MV-4-11 (cell line): ENCODE results near the gene PRKCE.
A peak's percentile ranks its signal among the peaks of the same experiment; 100 is the strongest.

Source experiments
- DNase-seq: peaks from one replicate; lab custom pipeline; 2025; lab: John Stamatoyannopoulos, UW

PRKCE gene

DNA sequence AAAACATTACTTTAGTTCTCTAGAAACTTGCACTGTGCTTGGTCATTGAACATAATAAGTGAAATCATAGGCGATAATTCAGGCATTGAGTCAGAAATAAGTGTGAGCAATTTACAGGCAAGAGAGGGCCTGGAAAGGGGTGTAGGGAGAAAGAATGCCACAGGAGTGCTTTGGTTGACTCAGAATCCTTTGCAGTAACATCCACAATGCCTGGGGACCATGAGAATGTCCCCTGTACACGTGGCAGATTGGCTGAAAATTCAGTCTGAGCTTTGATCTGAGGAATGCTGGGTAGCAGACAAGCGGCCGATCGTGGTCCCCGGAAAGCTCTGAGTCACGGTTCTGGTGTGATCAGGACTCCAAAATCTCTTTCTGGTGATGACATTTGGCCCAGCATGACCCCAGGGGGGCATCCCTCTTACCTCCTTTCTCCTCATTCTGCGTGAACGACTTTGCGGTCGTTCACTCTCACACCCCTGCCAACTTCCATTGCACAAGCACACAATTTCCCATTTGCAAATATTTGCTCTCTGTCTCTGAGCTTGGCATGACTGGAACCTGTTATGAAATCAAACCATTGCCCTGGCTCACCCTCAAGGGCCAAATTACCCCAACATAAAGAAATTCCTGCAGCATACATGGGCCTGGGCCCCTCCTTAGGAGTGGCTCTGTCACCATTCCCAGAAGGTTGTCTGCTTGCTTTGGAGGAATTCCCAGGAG is 340.7 kb downstream of the PRKCE start:
- DNase-seq, result no peak

DNA sequence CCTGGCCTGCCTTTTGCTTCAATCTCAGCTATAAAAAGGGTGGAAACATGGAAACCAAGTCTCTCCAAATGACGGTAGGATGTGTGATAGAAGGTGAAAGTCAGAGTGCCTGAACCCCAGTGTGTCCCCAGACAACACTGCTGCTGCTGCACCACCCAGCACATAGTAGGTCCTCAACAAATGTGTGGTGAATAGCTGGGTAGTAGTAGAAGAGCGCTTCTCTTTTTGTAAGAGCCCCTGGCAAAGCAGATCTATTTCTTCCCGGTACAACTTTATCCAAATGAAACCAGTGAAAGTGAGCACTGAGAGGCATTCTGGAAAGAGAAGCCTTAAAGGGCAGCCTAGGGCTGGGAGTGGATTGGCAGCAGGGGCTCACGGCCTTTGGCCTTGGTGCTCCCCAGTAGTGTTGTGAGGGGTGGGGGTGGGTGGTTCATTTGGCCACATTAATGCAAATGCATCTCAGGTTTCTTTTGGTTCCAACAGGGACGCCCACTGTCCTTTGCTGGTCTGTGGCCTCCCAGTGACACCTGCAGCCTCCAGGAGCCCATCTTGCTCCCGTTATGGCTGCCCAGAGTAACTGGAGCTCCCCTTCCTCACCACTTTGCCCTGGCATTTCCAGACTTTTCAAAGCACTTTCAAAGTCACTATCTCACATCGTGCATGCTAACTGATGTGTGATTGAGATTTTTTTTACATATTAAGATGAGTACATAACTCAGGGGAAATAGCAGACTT is 341.4 kb downstream of the PRKCE start:
- DNase-seq, result no peak

DNA sequence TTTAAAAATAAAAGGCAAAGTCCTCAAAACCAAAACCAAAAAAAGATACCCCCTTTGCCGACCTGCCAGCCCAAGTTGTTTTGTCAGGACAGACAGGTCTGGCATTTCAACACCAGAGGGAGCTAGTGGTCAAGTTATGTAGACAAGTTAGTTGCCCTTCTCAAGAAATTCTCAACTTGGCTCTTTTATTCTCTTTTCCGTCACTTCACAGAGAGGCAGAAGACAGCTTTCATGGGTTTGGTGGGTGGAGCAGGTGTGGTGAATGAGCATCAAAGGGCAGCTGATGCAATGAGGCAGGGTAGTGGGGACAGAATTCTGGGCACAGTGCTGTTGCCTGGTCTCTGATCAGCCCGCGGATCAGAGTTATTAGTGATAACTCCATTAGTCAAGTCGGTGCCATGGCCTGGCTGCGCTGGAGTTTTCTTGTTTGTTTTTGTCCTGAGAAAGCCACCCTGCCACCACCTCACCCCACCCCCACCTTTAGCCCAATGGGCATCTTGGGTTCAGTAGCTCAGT is 342.1 kb downstream of the PRKCE start:
- DNase-seq, result peak; percentile 54

GRCh38 chr2:45994060-45994459 is 342.6 kb downstream of the PRKCE start:
- DNase-seq, result no peak

GRCh38 chr2:46000660-46001059 is 349.2 kb downstream of the PRKCE start:
- no peak for DNase-seq

- DNase-seq, result no peak
These were observed 349.8 kb downstream of the PRKCE start for GRCh38 chr2:46001290-46001689.

DNA sequence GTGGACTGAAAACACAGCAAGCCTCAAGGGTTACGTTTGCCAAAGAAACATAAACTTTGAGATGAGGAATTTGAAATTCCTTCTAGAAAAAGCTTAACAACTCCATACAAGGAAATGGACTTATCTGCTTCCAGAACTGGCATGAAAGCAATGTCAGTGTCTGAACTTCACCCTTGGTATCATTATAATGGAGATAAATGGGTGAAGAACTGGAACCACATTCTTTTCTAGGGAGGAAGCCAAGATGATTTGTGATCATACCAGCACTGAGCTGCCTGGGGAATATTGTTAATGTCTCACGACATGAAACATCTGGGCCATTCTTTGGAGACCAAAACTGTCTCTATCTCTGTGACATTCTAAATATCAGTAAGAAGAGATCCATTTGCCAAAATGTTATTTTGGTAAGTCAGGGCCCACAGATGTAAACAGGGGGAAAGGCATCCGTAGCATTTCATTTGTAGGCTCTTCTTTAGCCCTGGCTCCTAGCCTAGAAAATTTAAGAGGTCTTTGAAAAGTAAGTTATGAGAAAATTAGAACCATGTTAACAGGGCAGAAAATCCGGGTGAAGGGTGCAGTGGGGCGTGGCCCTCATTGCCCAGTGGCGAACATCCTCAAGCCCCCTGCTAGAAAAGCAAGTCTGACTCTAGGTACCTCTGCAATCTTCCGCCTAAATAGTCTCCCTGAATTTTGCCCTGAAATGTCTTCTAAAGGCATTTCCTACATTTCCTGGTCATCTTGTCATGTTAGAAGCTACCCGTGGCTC is 350.4 kb downstream of the PRKCE start:
- no peak for DNase-seq

DNA sequence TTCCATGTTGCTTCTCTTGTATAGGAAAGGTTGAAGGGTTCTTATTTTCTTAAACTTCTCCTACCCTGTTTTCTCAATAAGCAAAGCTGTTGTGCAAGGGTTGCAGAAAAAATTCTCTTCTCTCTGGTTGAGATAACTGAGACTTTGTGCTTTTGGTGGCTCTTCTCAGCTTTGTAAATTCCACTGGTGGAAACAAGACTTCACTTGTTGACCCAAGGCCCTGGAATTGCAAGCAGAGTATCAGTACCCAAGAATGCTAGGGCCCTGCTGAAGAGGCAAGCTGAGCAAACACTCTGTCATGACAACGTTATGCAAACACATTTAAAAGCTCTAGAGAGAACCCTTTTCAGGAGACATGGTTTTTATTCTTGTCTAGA is 351.0 kb downstream of the PRKCE start:
- DNase-seq, result no peak

GRCh38 chr2:46002947-46003346 is 351.5 kb downstream of the PRKCE start:
- no peak for DNase-seq

DNA sequence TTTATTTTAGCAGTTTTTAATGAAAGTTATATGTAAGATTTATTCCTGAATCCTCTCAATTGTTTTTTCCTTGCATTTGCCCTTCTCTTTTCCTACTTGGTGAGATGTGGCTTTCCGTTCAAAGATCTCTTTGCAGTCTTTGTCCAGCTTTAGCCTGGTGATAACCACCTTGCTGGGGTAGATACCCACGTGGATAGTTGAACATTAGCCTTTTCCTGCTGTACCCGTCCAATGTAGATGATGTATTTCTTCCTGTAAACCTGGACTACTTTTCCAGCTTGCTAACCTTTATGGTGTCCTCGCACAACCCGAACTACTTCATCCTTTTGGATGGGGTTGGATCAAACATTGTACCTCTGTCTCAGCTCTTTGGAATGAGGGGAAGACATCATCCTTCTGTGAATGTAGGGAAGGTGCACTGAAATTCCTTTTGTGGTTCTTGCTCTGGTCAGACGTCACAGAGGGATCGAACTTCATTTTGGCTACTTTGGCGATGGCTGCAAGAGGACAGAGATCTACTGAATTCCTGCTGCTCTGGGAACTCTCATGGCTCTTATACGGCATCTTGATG is 352.5 kb downstream of the PRKCE start:
- no peak for DNase-seq

GRCh38 chr2:46006473-46007025 is 355.1 kb downstream of the PRKCE start:
- DNase-seq, result no peak

DNA sequence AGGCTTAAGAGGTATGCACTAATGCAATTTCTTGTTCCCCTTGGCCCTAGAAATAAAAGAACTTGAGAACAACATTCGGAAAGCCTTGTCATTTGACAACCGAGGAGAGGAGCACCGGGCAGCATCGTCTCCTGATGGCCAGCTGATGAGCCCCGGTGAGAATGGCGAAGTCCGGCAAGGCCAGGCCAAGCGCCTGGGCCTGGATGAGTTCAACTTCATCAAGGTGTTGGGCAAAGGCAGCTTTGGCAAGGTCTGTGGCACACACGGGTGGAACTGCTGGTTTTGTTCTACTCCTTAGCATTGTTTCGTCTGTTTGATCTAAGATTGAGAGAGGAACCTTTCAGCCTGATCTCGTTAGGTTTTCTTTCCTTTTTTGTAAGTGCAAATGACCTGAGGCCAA is 355.9 kb downstream of the PRKCE start:
- no peak for DNase-seq

GRCh38 chr2:46008091-46008870 is 356.8 kb downstream of the PRKCE start:
- no peak for DNase-seq

- no peak for DNase-seq
These were observed 357.8 kb downstream of the PRKCE start for GRCh38 chr2:46009315-46009714.

- DNase-seq, result no peak
These were observed 358.3 kb downstream of the PRKCE start for GRCh38 chr2:46009772-46010171.

DNA sequence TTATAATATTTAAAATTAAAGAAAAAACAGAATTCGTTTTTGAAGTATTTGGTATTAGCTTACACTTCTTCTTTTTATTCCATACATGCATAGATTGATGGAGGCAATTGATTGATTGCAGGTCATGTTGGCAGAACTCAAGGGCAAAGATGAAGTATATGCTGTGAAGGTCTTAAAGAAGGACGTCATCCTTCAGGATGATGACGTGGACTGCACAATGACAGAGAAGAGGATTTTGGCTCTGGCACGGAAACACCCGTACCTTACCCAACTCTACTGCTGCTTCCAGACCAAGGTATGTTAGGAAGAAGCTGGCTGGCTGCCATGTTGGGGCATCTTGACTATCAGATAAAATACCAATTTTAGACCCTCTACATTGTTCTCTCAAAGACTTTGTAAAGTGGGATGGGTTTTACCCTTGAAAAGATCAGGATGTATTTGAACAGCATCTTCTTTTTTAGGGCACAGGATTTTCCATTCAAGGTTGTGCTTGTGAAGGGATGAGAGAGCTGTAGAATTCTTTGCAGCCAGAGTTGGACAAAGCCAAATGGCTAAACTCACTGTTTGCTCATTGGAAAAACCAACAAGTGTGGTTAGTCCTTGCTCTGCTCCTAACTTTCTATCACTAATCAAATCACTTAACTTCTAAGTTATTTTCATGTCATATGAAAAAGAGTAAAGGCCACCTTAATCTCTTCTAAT is 358.9 kb downstream of the PRKCE start:
- no peak for DNase-seq

GRCh38 chr2:46010925-46011490 is 359.5 kb downstream of the PRKCE start:
- peak; percentile 33 for DNase-seq

- no peak for DNase-seq
These were observed 361.3 kb downstream of the PRKCE start for GRCh38 chr2:46012618-46013240.

DNA sequence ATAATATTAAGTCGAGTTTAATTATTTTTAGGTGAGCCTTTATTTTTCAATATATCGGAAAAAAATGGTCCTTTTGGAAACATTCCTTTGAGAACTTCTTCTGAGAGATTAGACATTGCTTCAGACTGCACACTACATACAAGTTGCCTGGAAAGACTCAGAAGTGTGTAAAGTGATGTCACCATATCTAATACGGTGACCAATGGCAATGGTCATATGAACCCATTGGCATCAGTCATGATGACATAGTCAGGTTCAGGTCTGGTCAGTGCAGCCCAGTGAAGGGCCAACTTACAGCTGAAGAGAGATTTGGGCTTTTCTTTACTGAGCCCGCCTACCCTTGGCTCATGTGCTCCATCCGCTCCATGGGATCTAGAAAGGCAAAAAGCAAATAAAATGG is 362.3 kb downstream of the PRKCE start:
- no peak for DNase-seq
